Endothelial cell of umbilical vein (primary cell): Measurements from ENCODE around the gene MAML2. TPM values are rescaled to one million over a fixed set of nuclear protein-coding genes. Genes with fewer than 3 reads are reported as not detected.

ENCODE experiments used
- BruUV-seq: library from RNA; stranded (reverse); fragments of 400-500 nt; replicated peaks from 2 replicates; lab custom pipeline; 2021; lab: Mats Ljungman, UMichigan
- CTCF ChIA-PET: fragments of 300-600, 350-600 bp; sonication (Branson Sonifier 250); formaldehyde crosslinking; loops from one replicate; lab custom pipeline; 2021; ENCODE audit warnings: antibody characterized with exemption, inconsistent platforms; lab: Charles Lee
- POLR2A ChIA-PET: fragments of 300-600, 350-600 bp; sonication (Branson Sonifier 250); formaldehyde crosslinking; loops from one replicate; lab custom pipeline; 2021; ENCODE audit warnings: antibody characterized with exemption, inconsistent platforms; lab: Charles Lee
- DNase-seq: peaks from one replicate; pipeline ENCODE4 v3.0.0-alpha.2; 2011; ENCODE audit warnings: low read depth, low spot score
- FAIRE-seq: peaks from 2 replicates; lab custom pipeline; 2011; peaks lifted over from hg19 to GRCh38; lab: Jason Lieb, UNC
- H2AFZ ChIP-seq: 2 replicates; pipeline ENCODE4 v1.6.0; 2012; ENCODE audit warnings: low read depth, low read length, control low read depth, inconsistent platforms
- H3K27ac ChIP-seq: 2 replicates; pipeline ENCODE4 v1.5.1; 2011; ENCODE audit warnings: low read depth, mild to moderate bottlenecking, control low read depth, low read length, moderate library complexity; ENCODE audit not compliant: insufficient read depth
- H3K27me3 ChIP-seq, 2 experiments: 2 replicates each; pipeline versions ENCODE4 v1.6.0 to v1.6.1; 2011; ENCODE audit warnings: low read length in 2 of 2, mixed read lengths in 1 of 2; ENCODE audit not compliant: control insufficient read depth in 2 of 2, insufficient read depth in 2 of 2
- H3K36me3 ChIP-seq, 2 experiments: 2 replicates in 1 of 2; 3 replicates in 1 of 2; pipeline ENCODE4 v1.5.1; 2011; ENCODE audit warnings: low read length in 2 of 2, mild to moderate bottlenecking in 1 of 2, moderate library complexity in 1 of 2; ENCODE audit not compliant: control insufficient read depth in 2 of 2, insufficient read depth in 2 of 2; ENCODE audit errors: extremely low read depth in 1 of 2
- H3K4me1 ChIP-seq: 3 replicates; pipeline ENCODE4 v1.5.1; 2011; ENCODE audit warnings: mild to moderate bottlenecking, low read length; ENCODE audit not compliant: control insufficient read depth, insufficient read depth; ENCODE audit errors: extremely low read depth
- H3K4me2 ChIP-seq: 2 replicates; pipeline ENCODE4 v1.6.1; 2011; ENCODE audit warnings: low read length, control low read depth, mixed read lengths; ENCODE audit not compliant: insufficient read depth
- H3K4me3 ChIP-seq, 3 experiments: fragments of 200-600 bp in 1 of 3; sonication (generic), shearing (Covaris generic) in 1 of 3; replicated peaks in 1 of 3; 2 replicates each; pipeline ENCODE4 v1.5.1; 2011 to 2016; ENCODE audit warnings: control low read depth in 3 of 3, low read length in 3 of 3, mild to moderate bottlenecking in 2 of 3, inconsistent platforms in 1 of 3, low read depth in 1 of 3, moderate library complexity in 1 of 3; ENCODE audit not compliant: insufficient read depth in 1 of 3
- H3K79me2 ChIP-seq: 2 replicates; pipeline ENCODE4 v1.6.0; 2012; ENCODE audit warnings: low read length, inconsistent platforms; ENCODE audit not compliant: control insufficient read depth, insufficient read depth
- H3K9ac ChIP-seq: replicated peaks from 2 replicates; pipeline ENCODE3; 2011; ENCODE audit warnings: low read length, control low read depth; ENCODE audit not compliant: insufficient read depth; ENCODE audit errors: extremely low read depth
- H3K9me1 ChIP-seq: replicated peaks from 3 replicates; pipeline ENCODE4 v1.6.0; 2011; ENCODE audit warnings: mild to moderate bottlenecking, low read length; ENCODE audit not compliant: control insufficient read depth, insufficient read depth; ENCODE audit errors: extremely low read depth
- H3K9me3 ChIP-seq: replicated peaks from 2 replicates; pipeline ENCODE4 v1.5.1; 2012; ENCODE audit warnings: low read length, inconsistent platforms; ENCODE audit not compliant: control insufficient read depth, insufficient read depth
- H4K20me1 ChIP-seq: replicated peaks from 2 replicates; pipeline ENCODE3; 2011; ENCODE audit warnings: mild to moderate bottlenecking, low read length; ENCODE audit not compliant: control insufficient read depth, insufficient read depth; ENCODE audit errors: extremely low read depth
- EZH2 ChIP-seq: IDR thresholded peaks from 2 replicates; pipeline ENCODE4 v1.6.1; 2012; ENCODE audit warnings: borderline replicate concordance, low read depth, mild to moderate bottlenecking, moderate library complexity, low read length, inconsistent platforms; ENCODE audit not compliant: severe bottlenecking
- JUN ChIP-seq: IDR thresholded peaks from 2 replicates; pipeline ENCODE4 v1.6.1; 2011; ENCODE audit warnings: borderline replicate concordance, low read depth; ENCODE audit not compliant: insufficient read length, insufficient read depth
- MYC ChIP-seq: IDR thresholded peaks from one replicate; pipeline ENCODE4 v1.6.1; 2011; ENCODE audit warnings: mild to moderate bottlenecking, low read depth, low read length
- POLR2AphosphoS5 ChIP-seq: IDR thresholded peaks from 2 replicates; pipeline ENCODE4 v1.6.1; 2012; ENCODE audit warnings: low read depth, mild to moderate bottlenecking, control low read depth, low read length, moderate library complexity; ENCODE audit not compliant: insufficient read depth
- dilution Hi-C: fragments of 300-500 bp; cut with MboI; formaldehyde crosslinking; loops from one replicate; pipeline ENCODE4 v1.15.0; 2019; ENCODE audit warnings: low sequenced_read_pairs; ENCODE audit not compliant: extremely low pct_ligation_motif_present
- intact Hi-C: fragments of 100-400 bp; cut with micrococcal nuclease; formaldehyde crosslinking; loops from one replicate; pipeline ENCODE4 v1.10.0; 2022
- polyA plus RNA-seq, 4 experiments: library from polyadenylated mRNA; depleted of rRNA in 3 of 4; stranded (reverse) in 3 of 4; unstranded in 1 of 4; fragments of >200 nt; gene quantifications; 2 replicates each; pipeline versions ENCODE4 v1.2.1 to v1.2.3, GENCODE V29; 2011 to 2012; ENCODE audit warnings: missing spikeins in 1 of 4
- total RNA-seq: library from RNA; stranded (reverse); gene quantifications from 2 replicates; pipeline ENCODE4 v1.2.3, GENCODE V29; 2021

MAML2 gene
- total and polyA plus RNA-seq, 2 donors (not counting 3 experiments of a cell fraction or from before 2014, with no cell fraction given): 12.4 to 16.8 TPM

DNA sequence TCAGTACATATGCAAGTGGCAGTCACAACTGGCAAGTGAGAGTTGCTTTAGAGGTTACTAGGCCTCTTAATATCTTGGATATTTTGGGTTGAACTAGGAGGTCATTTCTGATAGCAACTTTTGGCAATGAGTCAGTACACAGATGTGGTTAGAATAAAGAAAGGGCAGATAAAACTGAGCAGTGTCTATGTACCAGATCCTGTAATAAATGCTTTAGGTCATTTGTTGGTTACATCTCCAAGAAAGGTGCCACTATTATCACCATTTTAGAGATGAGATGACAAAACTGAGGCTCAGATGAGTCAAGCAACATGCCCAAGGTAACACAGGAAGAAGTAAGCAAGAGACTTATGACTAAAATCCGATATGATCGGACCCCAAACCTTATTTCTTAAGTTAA lies 25.0 kb downstream of the MAML2 start:
- peaks cover 17% of the 10 kb centered on the region for H3K79me2 ChIP-seq
- H3K9me3 ChIP-seq: no peaks in the 10 kb centered on the region
- intact Hi-C loops (loop anchor here (1.0 kb wide), 1 partner anchor 20 kb away; no protein-coding TSS in a partner anchor), dilution Hi-C loops (no loop called here)
- no peak overlapping the region for H3K27ac ChIP-seq
- no peak overlapping the region for H2AFZ ChIP-seq
- FAIRE-seq (no peak), DNase-seq (no peak)
- H3K9me1 ChIP-seq: no peaks in the 10 kb centered on the region
- TF ChIP-seq JUN (no peak), POLR2AphosphoS5 (no peak), MYC (no peak), EZH2 (no peak)
- H3K36me3 ChIP-seq: no peaks in the 10 kb centered on the region
- H4K20me1 ChIP-seq: no peaks in the 10 kb centered on the region
- peaks cover 37% of the 10 kb centered on the region for H3K4me1 ChIP-seq
- no peak overlapping the region for H3K4me3 ChIP-seq
- ChIA-PET CTCF (interaction anchor here (1.4 to 1.7 kb wide), 2 partner anchors 21 to 25 kb away, joined by 3 to 7 read pairs; partner anchors contain the start of gene MAML2), POLR2A (no interaction called here)
- H3K27me3 ChIP-seq: no peaks in the 10 kb centered on the region
- no peak overlapping the region for H3K4me2 ChIP-seq
- no peak overlapping the region for H3K9ac ChIP-seq
- BruUV-seq: no TSS peak

DNA sequence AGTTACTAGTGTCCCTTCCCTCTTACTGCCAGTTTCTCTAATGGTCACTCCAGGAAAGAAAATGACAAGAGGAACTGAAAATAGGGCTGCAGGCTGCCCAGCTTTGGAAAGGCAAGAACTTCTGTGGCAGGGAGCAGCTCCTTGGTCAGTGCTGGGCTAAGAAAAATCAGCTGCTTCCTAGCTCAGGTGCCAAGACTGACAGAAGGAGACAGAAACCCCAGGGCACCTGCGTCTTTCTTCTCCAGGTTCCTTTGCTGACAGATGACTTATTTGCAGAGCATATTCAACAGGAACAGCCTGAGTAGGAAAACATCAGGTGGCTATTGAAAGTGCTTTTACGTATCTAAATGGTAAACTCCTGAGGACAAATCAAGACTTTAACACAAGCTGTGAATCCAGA lies 25.4 kb downstream of the MAML2 start:
- Histone ChIP-seq H3K9me1 (no peaks in the 10 kb centered on the region), H3K9me3 (no peaks in the 10 kb centered on the region), H3K79me2 (peaks cover 17% of the 10 kb centered on the region), H3K27ac (no peak overlapping the region), H2AFZ (no peak overlapping the region), H3K36me3 (no peaks in the 10 kb centered on the region), H4K20me1 (no peaks in the 10 kb centered on the region), H3K4me1 (peaks cover 41% of the 10 kb centered on the region), H3K27me3 (no peaks in the 10 kb centered on the region), H3K4me2 (no peak overlapping the region), H3K4me3 (no peak overlapping the region), H3K9ac (no peak overlapping the region)
- dilution Hi-C loops: no loop called here
- no peak for FAIRE-seq
- BruUV-seq: no TSS peak
- no peak for TF ChIP-seq JUN
- CTCF ChIA-PET: interaction anchor here (1.4 to 1.7 kb wide), 2 partner anchors 22 to 25 kb away, joined by 3 to 7 read pairs; partner anchors contain the start of gene MAML2
- DNase-seq: no peak
- POLR2A ChIA-PET: no interaction called here
- intact Hi-C loops: no loop called here
